NCI-H510A treated with DMSO at 0.1 percent for 48 hours (cell line): ENCODE measurements around the gene KAZN.

ENCODE experiments used
- DNase-seq: peaks from one replicate; lab custom pipeline; 2025; lab: John Stamatoyannopoulos, UW

Gene KAZN

DNA sequence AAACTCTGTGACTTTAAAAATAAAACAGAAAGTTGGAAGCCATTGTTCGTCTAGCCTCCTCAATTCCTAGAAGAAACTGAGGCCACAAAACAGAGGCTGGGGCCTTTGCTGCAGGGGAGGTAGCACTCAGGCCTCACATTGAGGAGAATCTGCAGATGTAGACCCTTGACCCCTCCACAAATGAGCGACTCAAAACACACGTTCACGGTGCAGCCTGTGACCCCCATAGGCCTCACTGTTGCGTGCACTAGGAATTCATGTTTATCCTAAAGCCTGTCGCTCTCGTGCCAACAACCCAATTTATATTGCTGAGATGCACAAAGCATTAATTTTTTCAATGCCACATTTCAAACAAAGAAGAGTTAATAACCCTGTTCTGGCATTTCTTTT lies 560.7 kb downstream of the KAZN start:
- DNase-seq = no peak

- DNase-seq = no peak
These were observed 562.1 kb downstream of the KAZN start for GRCh38 chr1:15160626-15161025.

GRCh38 chr1:15167386-15167785 lies 568.9 kb downstream of the KAZN start:
- DNase-seq = no peak
